H1 (cell line): Measurements from ENCODE around the gene AGER. TPM values are rescaled to one million over a fixed set of nuclear protein-coding genes. Genes with fewer than 3 reads are reported as not detected.

Experiments
- CTCF ChIA-PET: fragments of 300-600 bp; sonication (Branson Sonifier 250); formaldehyde crosslinking; loops from one replicate; lab custom pipeline; 2021; ENCODE audit not compliant: partially characterized antibody; lab: Charles Lee
- POLR2A ChIA-PET: fragments of 300-600 bp; sonication (Branson Sonifier 250); formaldehyde crosslinking; loops from one replicate; lab custom pipeline; 2021; ENCODE audit warnings: inconsistent platforms; ENCODE audit not compliant: partially characterized antibody; lab: Charles Lee
- DNase-seq, 2 experiments: peaks; one replicate each; pipeline versions ENCODE4 v3.0.0 to v3.0.0-alpha.2; 2010 to 2022; ENCODE audit warnings: low spot score in 2 of 2, low read depth in 1 of 2, mixed read lengths in 1 of 2
- FAIRE-seq: peaks from 2 replicates; lab custom pipeline; 2011; peaks lifted over from hg19 to GRCh38; lab: Jason Lieb, UNC
- H2AFZ ChIP-seq: 2 replicates; pipeline ENCODE4 v1.8.1; 2012; ENCODE audit warnings: low read length, inconsistent platforms
- H2AK5ac ChIP-seq: 2 replicates; pipeline ENCODE4 v1.6.1; 2013; ENCODE audit warnings: low read depth, low read length
- H2BK120ac ChIP-seq: replicated peaks from 2 replicates; pipeline ENCODE3; 2013; ENCODE audit warnings: low read depth, low read length, inconsistent platforms
- H2BK12ac ChIP-seq: 2 replicates; pipeline ENCODE4 v1.6.1; 2013; ENCODE audit warnings: low read depth, low read length
- H2BK15ac ChIP-seq: 2 replicates; pipeline ENCODE4 v1.6.1; 2013; ENCODE audit warnings: low read length
- H2BK20ac ChIP-seq: 2 replicates; pipeline ENCODE4 v1.6.1; 2013; ENCODE audit warnings: low read length
- H2BK5ac ChIP-seq: 2 replicates; pipeline ENCODE4 v1.6.1; 2013; ENCODE audit warnings: low read depth, low read length
- H3K14ac ChIP-seq: 2 replicates; pipeline ENCODE4 v1.6.1; 2013; ENCODE audit warnings: inconsistent platforms; ENCODE audit not compliant: insufficient read length
- H3K18ac ChIP-seq: 2 replicates; pipeline ENCODE4 v1.6.1; 2013; ENCODE audit warnings: low read length; ENCODE audit errors: extremely low read depth
- H3K23ac ChIP-seq: 2 replicates; pipeline ENCODE4 v1.6.1; 2013; ENCODE audit warnings: inconsistent platforms; ENCODE audit not compliant: insufficient read length
- H3K23me2 ChIP-seq: 2 replicates; pipeline ENCODE4 v1.6.1; 2013; ENCODE audit warnings: low read depth, low read length
- H3K27ac ChIP-seq: 2 replicates; pipeline ENCODE4 v1.6.1; 2011; ENCODE audit warnings: low read depth, low read length, inconsistent platforms
- H3K27me3 ChIP-seq, 4 experiments: replicated peaks in 1 of 4; 1 replicate in 1 of 4; 2 replicates in 3 of 4; pipeline versions ENCODE4 v1.6.1 to v1.8.1; 2011 to 2013; ENCODE audit warnings: low read length in 3 of 4, mild to moderate bottlenecking in 3 of 4, inconsistent platforms in 2 of 4, mixed read lengths in 2 of 4, moderate library complexity in 1 of 4; ENCODE audit not compliant: control insufficient read depth in 3 of 4, insufficient read depth in 3 of 4; ENCODE audit errors: extremely low read depth in 1 of 4
- H3K36me3 ChIP-seq, 4 experiments: 2 replicates each; pipeline versions ENCODE4 v1.6.1 to v1.8.1; 2011 to 2013; ENCODE audit warnings: mild to moderate bottlenecking in 4 of 4, low read length in 3 of 4, moderate library complexity in 2 of 4, control low read depth in 1 of 4, inconsistent platforms in 1 of 4; ENCODE audit not compliant: insufficient read depth in 4 of 4, control insufficient read depth in 2 of 4
- H3K4ac ChIP-seq: replicated peaks from 2 replicates; pipeline ENCODE3; 2013; ENCODE audit warnings: low read length, low read depth, mixed read lengths, inconsistent platforms; ENCODE audit not compliant: insufficient read length
- H3K4me1 ChIP-seq, 4 experiments: replicated peaks in 1 of 4; 1 replicate in 1 of 4; 2 replicates in 3 of 4; pipeline versions ENCODE4 v1.6.1 to v1.8.1; 2011 to 2013; ENCODE audit warnings: low read length in 3 of 4, inconsistent platforms in 2 of 4, mixed read lengths in 1 of 4; ENCODE audit not compliant: insufficient read depth in 4 of 4, control insufficient read depth in 3 of 4
- H3K4me2 ChIP-seq, 2 experiments: 2 replicates each; pipeline versions ENCODE4 v1.6.1 to v1.8.1; 2011 to 2013; ENCODE audit warnings: low read depth in 2 of 2, low read length in 2 of 2, control low read depth in 1 of 2, inconsistent platforms in 1 of 2, mild to moderate bottlenecking in 1 of 2; ENCODE audit not compliant: insufficient read depth in 1 of 2
- H3K4me3 ChIP-seq, 4 experiments: fragments of 200-600, 300-600 bp in 1 of 4; sonication (generic), shearing (Covaris generic), sonication (Bioruptor Twin) in 1 of 4; 2 replicates each; pipeline versions ENCODE4 v1.5.1 to v1.8.1; 2011 to 2016; ENCODE audit warnings: low read length in 4 of 4, low read depth in 3 of 4, control low read depth in 2 of 4, inconsistent platforms in 2 of 4, mild to moderate bottlenecking in 2 of 4, mixed read lengths in 1 of 4, moderate library complexity in 1 of 4; ENCODE audit not compliant: insufficient read depth in 2 of 4; ENCODE audit errors: extremely low read depth in 1 of 4
- H3K56ac ChIP-seq: replicated peaks from 2 replicates; pipeline ENCODE3; 2013; ENCODE audit warnings: low read depth, mild to moderate bottlenecking, mixed read lengths, low read length, inconsistent platforms; ENCODE audit not compliant: insufficient read length
- H3K79me1 ChIP-seq: 2 replicates; pipeline ENCODE4 v1.6.1; 2013; ENCODE audit warnings: low read depth, low read length, control low read depth
- H3K79me2 ChIP-seq, 2 experiments: 2 replicates each; pipeline versions ENCODE4 v1.6.1 to v1.8.1; 2012 to 2013; ENCODE audit warnings: low read length in 2 of 2, mild to moderate bottlenecking in 2 of 2, inconsistent platforms in 1 of 2; ENCODE audit not compliant: insufficient read depth in 2 of 2, control insufficient read depth in 1 of 2
- H3K9ac ChIP-seq, 4 experiments: replicated peaks in 1 of 4; 1 replicate in 1 of 4; 2 replicates in 3 of 4; pipeline versions ENCODE4 v1.6.1 to v1.8.1; 2011 to 2013; ENCODE audit warnings: low read depth in 3 of 4, low read length in 3 of 4, control low read depth in 2 of 4, mild to moderate bottlenecking in 2 of 4, moderate library complexity in 2 of 4, inconsistent platforms in 1 of 4; ENCODE audit errors: extremely low read depth in 1 of 4
- H3K9me3 ChIP-seq, 2 experiments: 2 replicates each; pipeline versions ENCODE4 v1.6.1 to v1.8.1; 2012 to 2013; ENCODE audit warnings: mild to moderate bottlenecking in 2 of 2, moderate library complexity in 2 of 2, control low read depth in 1 of 2, inconsistent platforms in 1 of 2, low read depth in 1 of 2, low read length in 1 of 2, mixed read lengths in 1 of 2; ENCODE audit not compliant: insufficient read depth in 2 of 2
- H4K20me1 ChIP-seq, 2 experiments: replicated peaks in 1 of 2; 2 replicates each; pipeline versions ENCODE3 to v1.8.1; 2011 to 2013; ENCODE audit warnings: inconsistent platforms in 2 of 2, low read length in 2 of 2, mild to moderate bottlenecking in 1 of 2; ENCODE audit not compliant: insufficient read depth in 2 of 2, control insufficient read depth in 1 of 2
- H4K5ac ChIP-seq: 2 replicates; pipeline ENCODE4 v1.6.1; 2013; ENCODE audit warnings: low read length, low read depth, mixed read lengths, inconsistent platforms; ENCODE audit not compliant: insufficient read length
- H4K8ac ChIP-seq: 2 replicates; pipeline ENCODE4 v1.8.0; 2013; ENCODE audit warnings: mild to moderate bottlenecking, moderate library complexity, low read length, inconsistent platforms; ENCODE audit not compliant: insufficient read depth; ENCODE audit errors: extremely low read depth
- H4K91ac ChIP-seq: replicated peaks from 2 replicates; pipeline ENCODE3; 2013; ENCODE audit warnings: low read length, mixed read lengths, inconsistent platforms; ENCODE audit not compliant: insufficient read length
- CREB1 ChIP-seq: IDR thresholded peaks from 2 replicates; pipeline ENCODE4 v1.6.1; 2012; ENCODE audit warnings: inconsistent platforms
- GTF2F1 ChIP-seq: IDR thresholded peaks from 2 replicates; pipeline ENCODE4 v1.6.1; 2012; ENCODE audit warnings: low read depth, low read length, improper control_type of control experiment, borderline replicate concordance
- HDAC2 ChIP-seq, 2 experiments: fragments of 300-600 bp in 1 of 2; sonication (generic) in 1 of 2; IDR thresholded peaks; 2 replicates each; pipeline ENCODE4 v1.6.1; 2011 to 2012; ENCODE audit warnings: low read depth in 2 of 2, low read length in 2 of 2, mild to moderate bottlenecking in 2 of 2, moderate library complexity in 2 of 2, borderline replicate concordance in 1 of 2, inconsistent platforms in 1 of 2
- KDM4A ChIP-seq: IDR thresholded peaks from one replicate; pipeline ENCODE4 v1.7.1; 2012; ENCODE audit warnings: low read depth, mild to moderate bottlenecking, moderate library complexity, low read length, inconsistent platforms; ENCODE audit not compliant: severe bottlenecking
- MAX ChIP-seq: IDR thresholded peaks from 2 replicates; pipeline ENCODE4 v1.6.1; 2012; ENCODE audit warnings: inconsistent platforms
- RBBP5 ChIP-seq: IDR thresholded peaks from 2 replicates; pipeline ENCODE4 v1.7.1; 2012; ENCODE audit warnings: low read depth, mild to moderate bottlenecking, inconsistent platforms, low read length, moderate library complexity, borderline replicate concordance
- SP1 ChIP-seq: IDR thresholded peaks from 2 replicates; pipeline ENCODE4 v1.6.1; 2011; ENCODE audit warnings: low read depth, low read length
- TAF7 ChIP-seq: optimal IDR thresholded peaks from 2 replicates; pipeline ENCODE3; 2011; ENCODE audit warnings: low read depth, mild to moderate bottlenecking, inconsistent platforms, low read length, moderate library complexity, borderline replicate concordance
- TEAD4 ChIP-seq: IDR thresholded peaks from 2 replicates; pipeline ENCODE4 v1.6.1; 2012; ENCODE audit warnings: low read depth, low read length, inconsistent platforms, mixed read lengths
- WGBS, 2 experiments: shearing (Covaris generic) in 1 of 2; methylation state at CpG; one replicate each; pipeline versions ENCODE4 v1.1.6 to v1.1.7; 2013 to 2015; ENCODE audit warnings: low lambda C conversion rate in 2 of 2, mixed read lengths in 2 of 2, inconsistent platforms in 1 of 2, low coverage in 1 of 2, missing lambda C conversion rate in 1 of 2; ENCODE audit not compliant: insufficient replicate concordance in 2 of 2, insufficient coverage in 1 of 2, insufficient read length in 1 of 2; ENCODE audit errors: extremely low coverage in 1 of 2, missing lambda C conversion rate in 1 of 2; 5-methylcytosine and 5-hydroxymethylcytosine counted together
- polyA plus RNA-seq, 7 experiments: library from polyadenylated mRNA; depleted of rRNA in 3 of 7; stranded (reverse) in 5 of 7; unstranded in 2 of 7; fragments of >200 nt in 5 of 7; fragments of 200-250 nt in 2 of 7; gene quantifications; 1 replicate in 5 of 7; 2 replicates in 1 of 7; 4 replicates in 1 of 7; pipeline versions ENCODE4 v1.2.1 to v1.2.3, GENCODE V29; 2011 to 2013; ENCODE audit warnings: missing spikeins in 2 of 7, mixed read lengths in 2 of 7
- total RNA-seq: library from RNA; stranded (reverse); fragmentation: NEBNext Ultra II Directional; extraction: Animal tissue kit (Norgen Biotek cat#: 25700); gene quantifications from 2 replicates; pipeline ENCODE4 v1.2.1, GENCODE V29; 2021

AGER gene
- total and polyA plus RNA-seq, 2 of the 8 experiments (the other 6 are each of a cell fraction or from before 2014, with no cell fraction given) = 3.8 to 10.9 TPM

GRCh38 chr6:32195902-32196681, 12.0 kb upstream of the AGER start:
- Histone ChIP-seq H3K4me2 (peak overlapping the region; percentile 89 to 97), H3K27me3 (no peaks in the 10 kb centered on the region), H2AFZ (no peak overlapping the region; the same call in 1 of the 2 replicates), H3K27ac (peak overlapping the region; percentile 96), H3K4ac (peak overlapping the region; percentile 86), H3K9ac (peak overlapping the region; percentile 83 to 98 (median 93)), H4K91ac (peak overlapping the region; percentile 97), H3K4me1 (peaks cover 8 to 36% (median 20%) of the 10 kb centered on the region in 4 experiments), H3K79me2 (no peaks in the 10 kb centered on the region), H2BK5ac (peak overlapping the region; percentile 98), H4K8ac (peak overlapping the region; percentile 98), H3K23ac (no peak overlapping the region), H2BK120ac (peak overlapping the region; percentile 92), H3K18ac (peak overlapping the region; percentile 97), H2BK15ac (peak overlapping the region; percentile 89; the same call in 1 of the 2 replicates), H4K5ac (peak overlapping the region; percentile 90), H3K9me3 (no peaks in the 10 kb centered on the region), H3K23me2 (peaks cover 7% of the 10 kb centered on the region; the same call in 1 of the 2 replicates), H3K79me1 (no peaks in the 10 kb centered on the region; the same call in 1 of the 2 replicates), H3K14ac (no peak overlapping the region), H4K20me1 (no peaks in the 10 kb centered on the region), H2BK20ac (peak overlapping the region; percentile 61; the same call in 1 of the 2 replicates), H3K4me3 (peak overlapping the region; percentile 66 to 97 (median 82)), H3K56ac (peak overlapping the region; percentile 96), H2AK5ac (0 out of 2 replicates have a peak overlapping the region, but pooled peaks have one; percentile 43), H3K36me3 (no peaks in the 10 kb centered on the region), H2BK12ac (peak overlapping the region; percentile 94)
- DNase-seq = peak; percentile 71 to 90
- FAIRE-seq = no peak
- CTCF ChIA-PET = interaction anchor here (0.6 to 2.6 kb wide), 10 partner anchors 16 to 520 kb away, joined by 3 to 9 read pairs (median 3); partner anchors contain the start of gene PRRT1
- 1% methylated on average over 58 of the region's 58 CpGs; no CpG with 5 or more reads in 1 of the 2 experiments for WGBS, 2 experiments
- POLR2A ChIA-PET = interaction anchor here (0.6 to 13.3 kb wide), 19 partner anchors 10 to 776 kb away, joined by 3 to 194 read pairs (median 4); partner anchors contain the start of genes AGPAT1, ATF6B, DXO and FKBPL
- peak; percentile 40; the same call in 1 of the 2 replicates for TF ChIP-seq SP1
- no peak; the same call in 1 of the 2 replicates for TF ChIP-seq RBBP5
- TF ChIP-seq TEAD4 = no peak
- TF ChIP-seq GTF2F1 = peak; percentile 8; the same call in 1 of the 2 replicates
- peak; percentile 98 for TF ChIP-seq CREB1
- peak; percentile 68 for TF ChIP-seq KDM4A
- TF ChIP-seq MAX = 0 out of 2 replicates have a peak, but pooled peaks have one; percentile 18
- peak in 1 of 2 experiments; percentile 64; a peak in 1 of 4 replicates for TF ChIP-seq HDAC2 (IDR thresholded peaks at IDR 0.05; ENCODE audit: borderline replicate concordance in 1 of 2, low read depth in 2 of 2, low read length in 2 of 2)
- TF ChIP-seq TAF7 = peak; percentile 88
